GM23338 (cell line): ENCODE results near the gene ARMC9.

Experiments used
- CREB1 ChIP-seq: fragments of 250-450 bp; sonication (Bioruptor Pico); IDR thresholded peaks from 2 replicates; pipeline ENCODE4 v1.5.0; 2020; ENCODE audit warnings: low read depth, mild to moderate bottlenecking, moderate library complexity
- EZH2 ChIP-seq: fragments of 200-600 bp; sonication (generic); IDR thresholded peaks from one replicate; pipeline ENCODE4 v1.8.0; 2017; ENCODE audit warnings: antibody characterized with exemption, mild to moderate bottlenecking, low read depth; ENCODE audit not compliant: unreplicated experiment
- EZH2phosphoT487 ChIP-seq: fragments of 200-600 bp; sonication (generic); IDR thresholded peaks from one replicate; pipeline ENCODE4 v1.8.1; 2018; ENCODE audit warnings: antibody characterized with exemption; ENCODE audit not compliant: unreplicated experiment
- JUNB ChIP-seq: IDR thresholded peaks from one replicate; pipeline ENCODE4 v1.6.1; 2016; ENCODE audit warnings: antibody characterized with exemption; ENCODE audit not compliant: unreplicated experiment
- POLR2AphosphoS5 ChIP-seq: IDR thresholded peaks from 2 replicates; pipeline ENCODE4 v1.6.1; 2016; ENCODE audit warnings: antibody characterized with exemption, low read depth
- STAT1 ChIP-seq: IDR thresholded peaks from one replicate; pipeline ENCODE4 v1.6.1; 2016; ENCODE audit warnings: antibody characterized with exemption; ENCODE audit not compliant: unreplicated experiment
- ZNF114 ChIP-seq: fragments of 250-450 bp; sonication (Bioruptor Pico); IDR thresholded peaks from 2 replicates; pipeline ENCODE4 v1.5.0; 2020; ENCODE audit warnings: mild to moderate bottlenecking, moderate library complexity
- ZNF331 ChIP-seq: fragments of 250-450 bp; sonication (Bioruptor Pico); IDR thresholded peaks from 2 replicates; pipeline ENCODE4 v1.5.0; 2020; ENCODE audit warnings: low read depth, mild to moderate bottlenecking, moderate library complexity
- TF ChIP-seq, protein P1 (sequence below), 2 experiments: fragments of 200-600 bp in 1 of 2; sonication (generic) in 1 of 2; conservative IDR thresholded peaks; 2 replicates each; pipeline versions ENCODE4 v1.5.1 to v1.6.1; 2016 to 2017; ENCODE audit warnings: antibody characterized with exemption in 2 of 2, low read depth in 2 of 2, mild to moderate bottlenecking in 2 of 2, moderate library complexity in 1 of 2
- TF ChIP-seq, protein P2 (sequence below): IDR thresholded peaks from one replicate; pipeline ENCODE4 v1.6.1; 2018; ENCODE audit warnings: antibody characterized with exemption; ENCODE audit not compliant: unreplicated experiment
- TF ChIP-seq, protein P3 (sequence below): IDR thresholded peaks from 2 replicates; pipeline ENCODE4 v1.6.1; 2016; ENCODE audit warnings: antibody characterized with exemption
- TF ChIP-seq, protein P4 (sequence below): fragments of 250-450 bp; sonication (Bioruptor Pico); IDR thresholded peaks from 2 replicates; pipeline ENCODE4 v1.5.0; 2020; ENCODE audit warnings: mild to moderate bottlenecking, moderate library complexity

DNA sequence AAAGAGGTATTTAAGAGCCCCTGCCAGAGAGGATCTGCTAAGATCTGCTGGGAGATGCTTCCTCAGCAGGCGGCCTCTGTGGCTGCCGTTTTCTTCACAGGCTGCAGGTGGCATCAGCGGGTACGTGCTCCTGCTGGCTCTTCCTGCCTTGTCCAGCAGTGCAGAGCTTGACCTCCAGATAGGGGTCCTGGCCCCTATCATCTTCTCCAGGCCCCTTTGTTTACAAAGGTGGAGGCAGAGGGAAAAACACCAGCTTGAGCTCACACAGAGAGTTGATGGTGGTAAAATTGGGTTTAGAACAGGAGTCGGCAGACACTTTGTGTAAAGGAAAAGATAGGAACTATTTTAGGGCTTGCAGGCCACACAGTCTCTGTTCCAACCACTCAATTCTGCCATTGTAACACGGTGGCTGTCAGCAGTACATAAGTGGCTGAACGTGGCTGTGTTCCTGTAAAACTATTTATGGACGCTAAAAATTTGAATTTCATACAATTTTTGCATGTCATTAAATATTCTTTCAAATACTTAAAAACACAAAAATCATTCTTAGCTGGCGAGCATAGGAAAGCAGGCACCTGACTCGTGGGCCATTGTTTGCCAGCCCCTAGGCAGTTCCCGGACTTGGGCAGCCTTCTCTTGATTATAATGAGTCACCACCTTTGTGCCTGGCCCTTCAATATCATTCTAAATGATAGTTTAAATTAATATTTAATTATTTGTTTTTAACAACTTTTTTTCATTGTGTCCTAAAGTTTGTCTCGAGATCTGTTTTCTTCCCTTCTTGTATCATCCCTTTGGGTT lies 98.9 kb downstream of the ARMC9 start:
- TF ChIP-seq, protein P1, sequence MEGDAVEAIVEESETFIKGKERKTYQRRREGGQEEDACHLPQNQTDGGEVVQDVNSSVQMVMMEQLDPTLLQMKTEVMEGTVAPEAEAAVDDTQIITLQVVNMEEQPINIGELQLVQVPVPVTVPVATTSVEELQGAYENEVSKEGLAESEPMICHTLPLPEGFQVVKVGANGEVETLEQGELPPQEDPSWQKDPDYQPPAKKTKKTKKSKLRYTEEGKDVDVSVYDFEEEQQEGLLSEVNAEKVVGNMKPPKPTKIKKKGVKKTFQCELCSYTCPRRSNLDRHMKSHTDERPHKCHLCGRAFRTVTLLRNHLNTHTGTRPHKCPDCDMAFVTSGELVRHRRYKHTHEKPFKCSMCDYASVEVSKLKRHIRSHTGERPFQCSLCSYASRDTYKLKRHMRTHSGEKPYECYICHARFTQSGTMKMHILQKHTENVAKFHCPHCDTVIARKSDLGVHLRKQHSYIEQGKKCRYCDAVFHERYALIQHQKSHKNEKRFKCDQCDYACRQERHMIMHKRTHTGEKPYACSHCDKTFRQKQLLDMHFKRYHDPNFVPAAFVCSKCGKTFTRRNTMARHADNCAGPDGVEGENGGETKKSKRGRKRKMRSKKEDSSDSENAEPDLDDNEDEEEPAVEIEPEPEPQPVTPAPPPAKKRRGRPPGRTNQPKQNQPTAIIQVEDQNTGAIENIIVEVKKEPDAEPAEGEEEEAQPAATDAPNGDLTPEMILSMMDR (conservative IDR thresholded peaks at IDR 0.05; ENCODE audit: low read depth in 2 of 2): peak; percentile 82 to 91
- no peak for TF ChIP-seq POLR2AphosphoS5
- no peak for TF ChIP-seq EZH2phosphoT487
- TF ChIP-seq, protein P2, sequence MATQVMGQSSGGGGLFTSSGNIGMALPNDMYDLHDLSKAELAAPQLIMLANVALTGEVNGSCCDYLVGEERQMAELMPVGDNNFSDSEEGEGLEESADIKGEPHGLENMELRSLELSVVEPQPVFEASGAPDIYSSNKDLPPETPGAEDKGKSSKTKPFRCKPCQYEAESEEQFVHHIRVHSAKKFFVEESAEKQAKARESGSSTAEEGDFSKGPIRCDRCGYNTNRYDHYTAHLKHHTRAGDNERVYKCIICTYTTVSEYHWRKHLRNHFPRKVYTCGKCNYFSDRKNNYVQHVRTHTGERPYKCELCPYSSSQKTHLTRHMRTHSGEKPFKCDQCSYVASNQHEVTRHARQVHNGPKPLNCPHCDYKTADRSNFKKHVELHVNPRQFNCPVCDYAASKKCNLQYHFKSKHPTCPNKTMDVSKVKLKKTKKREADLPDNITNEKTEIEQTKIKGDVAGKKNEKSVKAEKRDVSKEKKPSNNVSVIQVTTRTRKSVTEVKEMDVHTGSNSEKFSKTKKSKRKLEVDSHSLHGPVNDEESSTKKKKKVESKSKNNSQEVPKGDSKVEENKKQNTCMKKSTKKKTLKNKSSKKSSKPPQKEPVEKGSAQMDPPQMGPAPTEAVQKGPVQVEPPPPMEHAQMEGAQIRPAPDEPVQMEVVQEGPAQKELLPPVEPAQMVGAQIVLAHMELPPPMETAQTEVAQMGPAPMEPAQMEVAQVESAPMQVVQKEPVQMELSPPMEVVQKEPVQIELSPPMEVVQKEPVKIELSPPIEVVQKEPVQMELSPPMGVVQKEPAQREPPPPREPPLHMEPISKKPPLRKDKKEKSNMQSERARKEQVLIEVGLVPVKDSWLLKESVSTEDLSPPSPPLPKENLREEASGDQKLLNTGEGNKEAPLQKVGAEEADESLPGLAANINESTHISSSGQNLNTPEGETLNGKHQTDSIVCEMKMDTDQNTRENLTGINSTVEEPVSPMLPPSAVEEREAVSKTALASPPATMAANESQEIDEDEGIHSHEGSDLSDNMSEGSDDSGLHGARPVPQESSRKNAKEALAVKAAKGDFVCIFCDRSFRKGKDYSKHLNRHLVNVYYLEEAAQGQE: no peak
- TF ChIP-seq EZH2: no peak
- TF ChIP-seq CREB1 (CRISPR knock-in tag): no peak
- TF ChIP-seq, protein P3, sequence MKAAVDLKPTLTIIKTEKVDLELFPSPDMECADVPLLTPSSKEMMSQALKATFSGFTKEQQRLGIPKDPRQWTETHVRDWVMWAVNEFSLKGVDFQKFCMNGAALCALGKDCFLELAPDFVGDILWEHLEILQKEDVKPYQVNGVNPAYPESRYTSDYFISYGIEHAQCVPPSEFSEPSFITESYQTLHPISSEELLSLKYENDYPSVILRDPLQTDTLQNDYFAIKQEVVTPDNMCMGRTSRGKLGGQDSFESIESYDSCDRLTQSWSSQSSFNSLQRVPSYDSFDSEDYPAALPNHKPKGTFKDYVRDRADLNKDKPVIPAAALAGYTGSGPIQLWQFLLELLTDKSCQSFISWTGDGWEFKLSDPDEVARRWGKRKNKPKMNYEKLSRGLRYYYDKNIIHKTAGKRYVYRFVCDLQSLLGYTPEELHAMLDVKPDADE: no peak
- TF ChIP-seq STAT1: no peak
- no peak for TF ChIP-seq JUNB
- TF ChIP-seq ZNF114 (CRISPR knock-in tag): no peak
- TF ChIP-seq, protein P4, sequence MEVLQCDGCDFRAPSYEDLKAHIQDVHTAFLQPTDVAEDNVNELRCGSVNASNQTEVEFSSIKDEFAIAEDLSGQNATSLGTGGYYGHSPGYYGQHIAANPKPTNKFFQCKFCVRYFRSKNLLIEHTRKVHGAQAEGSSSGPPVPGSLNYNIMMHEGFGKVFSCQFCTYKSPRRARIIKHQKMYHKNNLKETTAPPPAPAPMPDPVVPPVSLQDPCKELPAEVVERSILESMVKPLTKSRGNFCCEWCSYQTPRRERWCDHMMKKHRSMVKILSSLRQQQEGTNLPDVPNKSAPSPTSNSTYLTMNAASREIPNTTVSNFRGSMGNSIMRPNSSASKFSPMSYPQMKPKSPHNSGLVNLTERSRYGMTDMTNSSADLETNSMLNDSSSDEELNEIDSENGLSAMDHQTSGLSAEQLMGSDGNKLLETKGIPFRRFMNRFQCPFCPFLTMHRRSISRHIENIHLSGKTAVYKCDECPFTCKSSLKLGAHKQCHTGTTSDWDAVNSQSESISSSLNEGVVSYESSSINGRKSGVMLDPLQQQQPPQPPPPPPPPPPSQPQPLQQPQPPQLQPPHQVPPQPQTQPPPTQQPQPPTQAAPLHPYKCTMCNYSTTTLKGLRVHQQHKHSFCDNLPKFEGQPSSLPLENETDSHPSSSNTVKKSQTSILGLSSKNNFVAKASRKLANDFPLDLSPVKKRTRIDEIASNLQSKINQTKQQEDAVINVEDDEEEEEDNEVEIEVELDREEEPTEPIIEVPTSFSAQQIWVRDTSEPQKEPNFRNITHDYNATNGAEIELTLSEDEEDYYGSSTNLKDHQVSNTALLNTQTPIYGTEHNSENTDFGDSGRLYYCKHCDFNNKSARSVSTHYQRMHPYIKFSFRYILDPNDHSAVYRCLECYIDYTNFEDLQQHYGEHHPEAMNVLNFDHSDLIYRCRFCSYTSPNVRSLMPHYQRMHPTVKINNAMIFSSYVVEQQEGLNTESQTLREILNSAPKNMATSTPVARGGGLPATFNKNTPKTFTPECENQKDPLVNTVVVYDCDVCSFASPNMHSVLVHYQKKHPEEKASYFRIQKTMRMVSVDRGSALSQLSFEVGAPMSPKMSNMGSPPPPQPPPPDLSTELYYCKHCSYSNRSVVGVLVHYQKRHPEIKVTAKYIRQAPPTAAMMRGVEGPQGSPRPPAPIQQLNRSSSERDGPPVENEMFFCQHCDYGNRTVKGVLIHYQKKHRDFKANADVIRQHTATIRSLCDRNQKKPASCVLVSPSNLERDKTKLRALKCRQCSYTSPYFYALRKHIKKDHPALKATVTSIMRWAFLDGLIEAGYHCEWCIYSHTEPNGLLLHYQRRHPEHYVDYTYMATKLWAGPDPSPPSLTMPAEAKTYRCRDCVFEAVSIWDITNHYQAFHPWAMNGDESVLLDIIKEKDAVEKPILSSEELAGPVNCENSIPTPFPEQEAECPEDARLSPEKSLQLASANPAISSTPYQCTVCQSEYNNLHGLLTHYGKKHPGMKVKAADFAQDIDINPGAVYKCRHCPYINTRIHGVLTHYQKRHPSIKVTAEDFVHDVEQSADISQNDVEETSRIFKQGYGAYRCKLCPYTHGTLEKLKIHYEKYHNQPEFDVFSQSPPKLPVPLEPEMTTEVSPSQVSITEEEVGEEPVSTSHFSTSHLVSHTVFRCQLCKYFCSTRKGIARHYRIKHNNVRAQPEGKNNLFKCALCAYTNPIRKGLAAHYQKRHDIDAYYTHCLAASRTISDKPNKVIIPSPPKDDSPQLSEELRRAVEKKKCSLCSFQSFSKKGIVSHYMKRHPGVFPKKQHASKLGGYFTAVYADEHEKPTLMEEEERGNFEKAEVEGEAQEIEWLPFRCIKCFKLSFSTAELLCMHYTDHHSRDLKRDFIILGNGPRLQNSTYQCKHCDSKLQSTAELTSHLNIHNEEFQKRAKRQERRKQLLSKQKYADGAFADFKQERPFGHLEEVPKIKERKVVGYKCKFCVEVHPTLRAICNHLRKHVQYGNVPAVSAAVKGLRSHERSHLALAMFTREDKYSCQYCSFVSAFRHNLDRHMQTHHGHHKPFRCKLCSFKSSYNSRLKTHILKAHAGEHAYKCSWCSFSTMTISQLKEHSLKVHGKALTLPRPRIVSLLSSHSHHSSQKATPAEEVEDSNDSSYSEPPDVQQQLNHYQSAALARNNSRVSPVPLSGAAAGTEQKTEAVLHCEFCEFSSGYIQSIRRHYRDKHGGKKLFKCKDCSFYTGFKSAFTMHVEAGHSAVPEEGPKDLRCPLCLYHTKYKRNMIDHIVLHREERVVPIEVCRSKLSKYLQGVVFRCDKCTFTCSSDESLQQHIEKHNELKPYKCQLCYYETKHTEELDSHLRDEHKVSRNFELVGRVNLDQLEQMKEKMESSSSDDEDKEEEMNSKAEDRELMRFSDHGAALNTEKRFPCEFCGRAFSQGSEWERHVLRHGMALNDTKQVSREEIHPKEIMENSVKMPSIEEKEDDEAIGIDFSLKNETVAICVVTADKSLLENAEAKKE: no peak
- no peak for TF ChIP-seq ZNF331
